Body of pancreas (tissue), 4 donors: Measurements from ENCODE around the gene GALNT6. TPM values are rescaled to one million over a fixed set of nuclear protein-coding genes. Genes with fewer than 3 reads are reported as not detected.
A peak's percentile ranks its signal among the peaks of the same experiment; 100 is the strongest.

Source experiments
- ATAC-seq: fragments of 150-250 bp; one replicate; pipeline ENCODE4 v1.9.1; 2016
- DNase-seq, 4 donors: peaks; one replicate each; pipeline ENCODE4 v3.0.0-alpha.2; 2019
- H3K27ac ChIP-seq, 4 donors: fragments of 200-600 bp; sonication (generic); 1 replicate in 3 of 4; 2 replicates in 1 of 4; pipeline versions ENCODE4 v1.5.1 to v1.6.1; 2016 to 2019; ENCODE audit warnings: mild to moderate bottlenecking in 1 of 4, mixed read lengths in 1 of 4, moderate library complexity in 1 of 4
- H3K27me3 ChIP-seq, 2 donors: fragments of 200-600 bp; sonication (generic); one replicate each; pipeline ENCODE4 v1.6.0; 2016; ENCODE audit warnings: mild to moderate bottlenecking in 1 of 2
- H3K36me3 ChIP-seq, 2 donors: fragments of 200-600 bp; sonication (generic); replicated peaks in 1 of 2; 2 replicates each; pipeline ENCODE4 v1.5.1; 2016; ENCODE audit warnings: low read depth in 2 of 2; ENCODE audit not compliant: insufficient read depth in 1 of 2
- H3K4me1 ChIP-seq: fragments of 200-600 bp; sonication (generic); one replicate; pipeline ENCODE4 v1.6.0; 2016
- H3K4me3 ChIP-seq, 2 donors: fragments of 200-600 bp; sonication (generic); 1 replicate in 1 of 2; 2 replicates in 1 of 2; pipeline ENCODE4 v1.5.1; 2016 to 2019
- H3K9me3 ChIP-seq, 3 donors: fragments of 200-600 bp; sonication (generic); 1 replicate in 2 of 3; 2 replicates in 1 of 3; pipeline ENCODE4 v1.5.1; 2016
- POLR2A ChIP-seq, 3 donors: fragments of 450-650 bp; IDR thresholded peaks; one replicate each; pipeline ENCODE4 v1.6.1; 2016; ENCODE audit warnings: antibody characterized with exemption in 3 of 3, mild to moderate bottlenecking in 2 of 3
- WGBS, 2 donors: methylation state at CpG; one replicate each; pipeline ENCODE4 v1.1.5; 2017; 5-methylcytosine and 5-hydroxymethylcytosine counted together
- intact Hi-C: fragments of 100-400 bp; cut with DNase I; formaldehyde crosslinking; loops from one replicate; pipeline ENCODE4 v1.15.1; 2023
- total RNA-seq, 2 donors: library from RNA; depleted of rRNA; stranded (reverse); fragments of >200 nt; gene quantifications; one replicate each; pipeline ENCODE4 v1.1.0, GENCODE V29; 2016
- TF ChIP-seq, protein P1 (sequence below), 7 experiments: fragments of 450-650 bp in 4 of 7; fragments of 200-600 bp in 3 of 7; sonication (generic) in 3 of 7; IDR thresholded peaks; one replicate each; pipeline ENCODE4 v1.5.1; 2016 to 2019; ENCODE audit warnings: antibody characterized with exemption in 7 of 7

GALNT6 gene
- total RNA-seq, 2 donors from 2014 or later, result 8.6 to 9.3 TPM

GRCh38 chr12:51403681-51404136 lies 12.5 kb upstream of the GALNT6 start:
- no peak for ATAC-seq
- no peak for TF ChIP-seq POLR2A (IDR thresholded peaks at IDR 0.05)
- TF ChIP-seq, protein P1, sequence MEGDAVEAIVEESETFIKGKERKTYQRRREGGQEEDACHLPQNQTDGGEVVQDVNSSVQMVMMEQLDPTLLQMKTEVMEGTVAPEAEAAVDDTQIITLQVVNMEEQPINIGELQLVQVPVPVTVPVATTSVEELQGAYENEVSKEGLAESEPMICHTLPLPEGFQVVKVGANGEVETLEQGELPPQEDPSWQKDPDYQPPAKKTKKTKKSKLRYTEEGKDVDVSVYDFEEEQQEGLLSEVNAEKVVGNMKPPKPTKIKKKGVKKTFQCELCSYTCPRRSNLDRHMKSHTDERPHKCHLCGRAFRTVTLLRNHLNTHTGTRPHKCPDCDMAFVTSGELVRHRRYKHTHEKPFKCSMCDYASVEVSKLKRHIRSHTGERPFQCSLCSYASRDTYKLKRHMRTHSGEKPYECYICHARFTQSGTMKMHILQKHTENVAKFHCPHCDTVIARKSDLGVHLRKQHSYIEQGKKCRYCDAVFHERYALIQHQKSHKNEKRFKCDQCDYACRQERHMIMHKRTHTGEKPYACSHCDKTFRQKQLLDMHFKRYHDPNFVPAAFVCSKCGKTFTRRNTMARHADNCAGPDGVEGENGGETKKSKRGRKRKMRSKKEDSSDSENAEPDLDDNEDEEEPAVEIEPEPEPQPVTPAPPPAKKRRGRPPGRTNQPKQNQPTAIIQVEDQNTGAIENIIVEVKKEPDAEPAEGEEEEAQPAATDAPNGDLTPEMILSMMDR (IDR thresholded peaks at IDR 0.05), result no peak
- intact Hi-C loops, result no loop called here
- Histone ChIP-seq H3K27ac (no peak overlapping the region), H3K36me3 (no peaks in the 10 kb centered on the region), H3K27me3 (no peaks in the 10 kb centered on the region), H3K4me1 (no peaks in the 10 kb centered on the region), H3K9me3 (no peaks in the 10 kb centered on the region), H3K4me3 (no peak overlapping the region)
- 76 to 98% methylated on average over 4 of the region's 4 CpGs for WGBS, 2 donors
- peak in 1 of 4 donors; percentile 47 for DNase-seq

DNA sequence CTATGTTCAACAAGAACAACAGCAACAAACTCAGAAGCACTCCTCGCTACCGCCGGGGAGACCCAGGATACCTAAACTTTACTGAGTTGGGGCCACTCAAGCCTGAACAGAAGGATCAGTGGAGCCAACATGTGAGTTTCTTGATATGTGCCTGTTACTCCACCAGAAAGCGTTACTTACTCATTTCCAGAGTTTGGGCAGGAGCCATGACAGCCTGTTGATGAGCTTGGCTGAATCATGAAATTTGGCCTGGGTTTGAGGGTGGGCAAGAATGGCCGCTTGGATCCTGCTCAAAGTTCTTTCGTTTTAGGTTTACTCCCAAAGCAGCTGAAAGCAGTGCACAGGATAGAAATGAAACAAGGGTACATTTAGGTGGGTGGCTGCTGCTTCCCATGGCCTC lies 12.0 kb upstream of the GALNT6 start:
- DNase-seq, result no peak
- intact Hi-C loops, result no loop called here
- H3K27me3 ChIP-seq, result no peaks in the 10 kb centered on the region
- no peak overlapping the region for H3K4me3 ChIP-seq
- H3K27ac ChIP-seq, result no peak overlapping the region
- no peaks in the 10 kb centered on the region for H3K9me3 ChIP-seq
- TF ChIP-seq, protein P1 (IDR thresholded peaks at IDR 0.05), result no peak
- TF ChIP-seq POLR2A (IDR thresholded peaks at IDR 0.05), result no peak
- no peak for ATAC-seq
- H3K36me3 ChIP-seq, result no peaks in the 10 kb centered on the region
- no peaks in the 10 kb centered on the region for H3K4me1 ChIP-seq
- 93 to 94% methylated on average over 6 of the region's 6 CpGs for WGBS, 2 donors

GRCh38 chr12:51401900-51402299 lies 10.7 kb upstream of the GALNT6 start:
- intact Hi-C loops, result no loop called here
- no peak overlapping the region for H3K27ac ChIP-seq
- DNase-seq, result no peak
- no peaks in the 10 kb centered on the region for H3K27me3 ChIP-seq
- H3K4me1 ChIP-seq, result no peaks in the 10 kb centered on the region
- no peaks in the 10 kb centered on the region for H3K9me3 ChIP-seq
- no peaks in the 10 kb centered on the region for H3K36me3 ChIP-seq
- 0 to 59% methylated on average over 1 of the region's 1 CpG for WGBS, 2 donors
- no peak for ATAC-seq
- no peak for TF ChIP-seq POLR2A (IDR thresholded peaks at IDR 0.05)
- TF ChIP-seq, protein P1 (IDR thresholded peaks at IDR 0.05), result no peak
- H3K4me3 ChIP-seq, result no peak overlapping the region

- Histone ChIP-seq H3K4me1 (no peaks in the 10 kb centered on the region), H3K27ac (no peak overlapping the region), H3K9me3 (no peaks in the 10 kb centered on the region), H3K36me3 (no peaks in the 10 kb centered on the region), H3K4me3 (no peak overlapping the region), H3K27me3 (no peaks in the 10 kb centered on the region)
- TF ChIP-seq, protein P1 (IDR thresholded peaks at IDR 0.05), result no peak
- TF ChIP-seq POLR2A (IDR thresholded peaks at IDR 0.05), result no peak
- no peak for DNase-seq
- ATAC-seq, result no peak
- 87 to 95% methylated on average over 13 of the region's 13 CpGs for WGBS, 2 donors
- intact Hi-C loops, result no loop called here
Measured at GRCh38 chr12:51401486-51401885, 10.3 kb upstream of the GALNT6 start.

GRCh38 chr12:51401020-51401419 lies 9.8 kb upstream of the GALNT6 start:
- 89 to 93% methylated on average over 14 of the region's 14 CpGs for WGBS, 2 donors
- Histone ChIP-seq H3K36me3 (no peaks in the 10 kb centered on the region), H3K27me3 (no peaks in the 10 kb centered on the region), H3K4me3 (no peak overlapping the region), H3K4me1 (no peaks in the 10 kb centered on the region), H3K27ac (no peak overlapping the region), H3K9me3 (no peaks in the 10 kb centered on the region)
- TF ChIP-seq, protein P1 (IDR thresholded peaks at IDR 0.05), result no peak
- TF ChIP-seq POLR2A (IDR thresholded peaks at IDR 0.05), result no peak
- DNase-seq, result no peak
- intact Hi-C loops, result no loop called here
- no peak for ATAC-seq
